A673 (cell line): ENCODE data around the gene NNMT.

Source experiments
- CTCF ChIP-seq: fragments of 300-800, 200-600 bp; sonication (generic); conservative IDR thresholded peaks from 2 replicates; pipeline ENCODE4 v1.5.1; 2017; ENCODE audit warnings: low read depth, mild to moderate bottlenecking, antibody characterized with exemption, low read length, moderate library complexity, mixed read lengths
- EZH2 ChIP-seq: fragments of 200-600 bp; sonication (generic); IDR thresholded peaks from 2 replicates; pipeline ENCODE4 v1.6.1; 2017; ENCODE audit warnings: borderline replicate concordance, low read depth, mild to moderate bottlenecking, mixed read lengths, antibody characterized with exemption, low read length; ENCODE audit not compliant: poor library complexity, severe bottlenecking

DNA sequence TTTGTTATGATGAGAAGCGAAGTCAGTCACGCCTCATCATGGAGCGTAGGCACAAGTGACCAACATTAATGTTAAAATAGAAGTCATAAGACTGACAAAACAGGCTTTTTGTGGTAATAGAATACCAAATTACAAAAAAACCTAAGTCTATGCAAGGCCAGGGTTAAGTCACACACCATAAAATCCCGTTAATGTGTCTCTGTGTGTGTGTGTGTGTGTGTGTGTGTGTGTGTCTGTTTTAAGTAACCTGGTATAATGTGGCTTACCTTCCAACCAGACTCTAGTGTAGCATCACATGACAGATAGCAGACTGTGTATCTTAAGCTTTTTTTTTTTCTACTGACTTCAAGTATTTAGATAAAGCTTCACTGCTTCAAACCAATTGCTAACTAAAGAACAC lies 66.1 kb downstream of the NNMT start:
- TF ChIP-seq CTCF: no peak
- no peak for TF ChIP-seq EZH2
